OCI-LY3 (cell line): Measurements from ENCODE around the gene RSPO3.

Experiments
- H2AFZ ChIP-seq: fragments of 200-600, 300-600 bp; shearing (Covaris generic); 2 replicates; pipeline ENCODE4 v1.6.0; 2014; ENCODE audit warnings: antibody characterized with exemption, low read depth, low read length
- H3K27ac ChIP-seq: fragments of 200-600, 300-600 bp; sonication (generic); 2 replicates; pipeline ENCODE4 v1.5.1; 2014; ENCODE audit warnings: mild to moderate bottlenecking, low read length, moderate library complexity, mixed read lengths
- H3K27me3 ChIP-seq: fragments of 200-600, 300-600 bp; sonication (generic); 2 replicates; pipeline ENCODE4 v1.6.1; 2014; ENCODE audit warnings: low read depth, low read length, mixed read lengths
- H3K36me3 ChIP-seq: fragments of 200-600, 300-600 bp; sonication (generic); replicated peaks from 2 replicates; pipeline ENCODE3; 2014; ENCODE audit warnings: low read depth, low read length, mixed read lengths
- H3K4me1 ChIP-seq: fragments of 300-600, 200-600 bp; sonication (generic); 2 replicates; pipeline ENCODE4 v1.6.1; 2014; ENCODE audit warnings: low read length, mixed read lengths
- H3K4me2 ChIP-seq: fragments of 200-600, 300-600 bp; sonication (generic); 2 replicates; pipeline ENCODE4 v1.6.1; 2014; ENCODE audit warnings: low read length, mixed read lengths
- H3K4me3 ChIP-seq: fragments of 300-600, 200-600 bp; sonication (generic); 2 replicates; pipeline ENCODE4 v1.5.1; 2014; ENCODE audit warnings: antibody characterized with exemption, mild to moderate bottlenecking, low read length, moderate library complexity
- H3K79me2 ChIP-seq: fragments of 300-600, 200-600 bp; shearing (Covaris generic); 2 replicates; pipeline ENCODE4 v1.6.1; 2014; ENCODE audit warnings: mild to moderate bottlenecking, low read length, mixed read lengths
- H3K9ac ChIP-seq: fragments of 300-600, 200-600 bp; shearing (Covaris generic); 2 replicates; pipeline ENCODE4 v1.6.0; 2014; ENCODE audit warnings: mild to moderate bottlenecking, low read length, moderate library complexity
- H3K9me3 ChIP-seq: fragments of 200-600, 300-600 bp; shearing (Covaris generic); 2 replicates; pipeline ENCODE4 v1.6.1; 2014; ENCODE audit warnings: low read length, mixed read lengths; ENCODE audit not compliant: insufficient read depth
- H4K20me1 ChIP-seq: fragments of 200-600, 300-600 bp; sonication (generic); 2 replicates; pipeline ENCODE4 v1.6.1; 2016; ENCODE audit warnings: low read length, mixed read lengths; ENCODE audit not compliant: insufficient read depth
- CTCF ChIP-seq: fragments of 200-600, 300-600 bp; sonication (generic); IDR thresholded peaks from 2 replicates; pipeline ENCODE4 v1.5.1; 2014; ENCODE audit warnings: antibody characterized with exemption, low read length, low read depth
- EZH2phosphoT487 ChIP-seq: fragments of 200-600 bp; shearing (Covaris generic); IDR thresholded peaks from 2 replicates; pipeline ENCODE4 v1.6.1; 2018; ENCODE audit warnings: antibody characterized with exemption, mixed run types, low read depth

The RSPO3 gene

GRCh38 chr6:127077886-127078285 is 40.6 kb upstream of the RSPO3 start:
- H3K79me2 ChIP-seq: no peaks in the 10 kb centered on the region

GRCh38 chr6:127078669-127079068 is 39.8 kb upstream of the RSPO3 start:
- H3K9me3 ChIP-seq: no peaks in the 10 kb centered on the region
- H4K20me1 ChIP-seq: no peaks in the 10 kb centered on the region

More at GRCh38 chr6:127077886-127078285, 40.6 kb upstream of the RSPO3 start:
- H3K4me1 ChIP-seq: peaks cover 5% of the 10 kb centered on the region
- H2AFZ ChIP-seq: no peak overlapping the region
- no peak overlapping the region for H3K27ac ChIP-seq
- H3K4me3 ChIP-seq: no peak overlapping the region
- no peaks in the 10 kb centered on the region for H4K20me1 ChIP-seq
- H3K9me3 ChIP-seq: no peaks in the 10 kb centered on the region
- no peak for TF ChIP-seq EZH2phosphoT487
- H3K27me3 ChIP-seq: no peaks in the 10 kb centered on the region
- H3K4me2 ChIP-seq: no peak overlapping the region
- H3K36me3 ChIP-seq: no peaks in the 10 kb centered on the region
- H3K9ac ChIP-seq: no peak overlapping the region

GRCh38 chr6:127079681-127080080 is 38.8 kb upstream of the RSPO3 start:
- H3K79me2 ChIP-seq: no peaks in the 10 kb centered on the region
- no peak overlapping the region for H3K27ac ChIP-seq
- H3K9ac ChIP-seq: no peak overlapping the region
- TF ChIP-seq CTCF (no peak), EZH2phosphoT487 (no peak)
- H3K4me1 ChIP-seq: no peaks in the 10 kb centered on the region
- no peaks in the 10 kb centered on the region for H4K20me1 ChIP-seq
- H3K4me2 ChIP-seq: no peak overlapping the region
- H3K9me3 ChIP-seq: no peaks in the 10 kb centered on the region
- no peaks in the 10 kb centered on the region for H3K36me3 ChIP-seq
- H3K27me3 ChIP-seq: no peaks in the 10 kb centered on the region
- no peak overlapping the region for H2AFZ ChIP-seq
- no peak overlapping the region for H3K4me3 ChIP-seq

More at GRCh38 chr6:127078669-127079068, 39.8 kb upstream of the RSPO3 start:
- H3K9ac ChIP-seq: no peak overlapping the region
- H3K27ac ChIP-seq: no peak overlapping the region
- no peaks in the 10 kb centered on the region for H3K36me3 ChIP-seq
- no peak overlapping the region for H3K4me3 ChIP-seq
- no peaks in the 10 kb centered on the region for H3K79me2 ChIP-seq
- no peak overlapping the region for H2AFZ ChIP-seq
- H3K4me2 ChIP-seq: no peak overlapping the region
- H3K27me3 ChIP-seq: no peaks in the 10 kb centered on the region
- no peaks in the 10 kb centered on the region; the same call in 1 of the 2 replicates for H3K4me1 ChIP-seq
- TF ChIP-seq EZH2phosphoT487 (no peak), CTCF (no peak)

GRCh38 chr6:127080081-127080480 is 38.4 kb upstream of the RSPO3 start:
- Histone ChIP-seq H3K4me3 (no peak overlapping the region), H3K9me3 (no peaks in the 10 kb centered on the region), H3K27ac (no peak overlapping the region), H3K36me3 (no peaks in the 10 kb centered on the region), H3K79me2 (no peaks in the 10 kb centered on the region), H3K27me3 (no peaks in the 10 kb centered on the region), H3K9ac (no peak overlapping the region), H3K4me2 (no peak overlapping the region), H3K4me1 (no peaks in the 10 kb centered on the region), H4K20me1 (no peaks in the 10 kb centered on the region), H2AFZ (no peak overlapping the region)
- TF ChIP-seq EZH2phosphoT487 (no peak), CTCF (no peak)
